KG1 (cell line): Measurements from ENCODE around the gene CD4.

ENCODE experiments used
- DNase-seq: peaks from one replicate; lab custom pipeline; 2025; lab: John Stamatoyannopoulos, UW

CD4 gene

GRCh38 chr12:6829536-6830220, 40.4 kb downstream of the CD4 start:
- DNase-seq = peak; percentile 13

- DNase-seq = no peak
Observed at GRCh38 chr12:6830286-6830890, 41.1 kb downstream of the CD4 start.

GRCh38 chr12:6830999-6831398, 41.7 kb downstream of the CD4 start:
- no peak for DNase-seq

GRCh38 chr12:6831450-6831995, 42.2 kb downstream of the CD4 start:
- no peak for DNase-seq

GRCh38 chr12:6832125-6832524, 42.8 kb downstream of the CD4 start:
- no peak for DNase-seq

- DNase-seq = no peak
Observed at GRCh38 chr12:6833189-6833890, 44.0 kb downstream of the CD4 start.

GRCh38 chr12:6834254-6834653, 44.9 kb downstream of the CD4 start:
- no peak for DNase-seq

- DNase-seq = no peak
Observed at GRCh38 chr12:6834873-6835272, 45.5 kb downstream of the CD4 start.

GRCh38 chr12:6836851-6837250, 47.5 kb downstream of the CD4 start:
- no peak for DNase-seq

GRCh38 chr12:6837370-6838060, 48.2 kb downstream of the CD4 start:
- DNase-seq = no peak

GRCh38 chr12:6838854-6839253, 49.5 kb downstream of the CD4 start:
- DNase-seq = no peak

GRCh38 chr12:6839482-6840201, 50.3 kb downstream of the CD4 start:
- no peak for DNase-seq

GRCh38 chr12:6840330-6840729, 51.0 kb downstream of the CD4 start:
- DNase-seq = no peak

- DNase-seq = no peak
Observed at GRCh38 chr12:6840761-6841515, 51.6 kb downstream of the CD4 start, which contains the start of gene GNB3. Gene GNB3, plus strand, starts transcription at chr12:6840925. Its CDS starts 363 bp downstream, at chr12:6841288.

- no peak for DNase-seq
Observed at GRCh38 chr12:6842075-6842474, 52.7 kb downstream of the CD4 start.

GRCh38 chr12:6843118-6843902, 54.0 kb downstream of the CD4 start:
- no peak for DNase-seq

GRCh38 chr12:6845395-6845794, 56.1 kb downstream of the CD4 start:
- no peak for DNase-seq

- no peak for DNase-seq
Observed at GRCh38 chr12:6846316-6846869, 57.1 kb downstream of the CD4 start.

- DNase-seq = no peak
Observed at GRCh38 chr12:6847676-6848075, 58.3 kb downstream of the CD4 start.

GRCh38 chr12:6849427-6849826, 60.1 kb downstream of the CD4 start:
- DNase-seq = no peak
